GM21528 (cell line): ENCODE data around the gene CCDC187.
A peak's percentile ranks its signal among the peaks of the same experiment; 100 is the strongest.

Experiments
- ATAC-seq: cut with Tn5 transposase; IDR thresholded peaks from one replicate; pipeline ENCODE4 v1.9.1; 2021; ENCODE audit warnings: mild to moderate bottlenecking, moderate library complexity; ENCODE audit not compliant: unreplicated experiment, low FRiP score

Gene CCDC187

GRCh38 chr9:136257381-136258298 lies 46.3 kb downstream of the CCDC187 start:
- ATAC-seq = no peak

DNA sequence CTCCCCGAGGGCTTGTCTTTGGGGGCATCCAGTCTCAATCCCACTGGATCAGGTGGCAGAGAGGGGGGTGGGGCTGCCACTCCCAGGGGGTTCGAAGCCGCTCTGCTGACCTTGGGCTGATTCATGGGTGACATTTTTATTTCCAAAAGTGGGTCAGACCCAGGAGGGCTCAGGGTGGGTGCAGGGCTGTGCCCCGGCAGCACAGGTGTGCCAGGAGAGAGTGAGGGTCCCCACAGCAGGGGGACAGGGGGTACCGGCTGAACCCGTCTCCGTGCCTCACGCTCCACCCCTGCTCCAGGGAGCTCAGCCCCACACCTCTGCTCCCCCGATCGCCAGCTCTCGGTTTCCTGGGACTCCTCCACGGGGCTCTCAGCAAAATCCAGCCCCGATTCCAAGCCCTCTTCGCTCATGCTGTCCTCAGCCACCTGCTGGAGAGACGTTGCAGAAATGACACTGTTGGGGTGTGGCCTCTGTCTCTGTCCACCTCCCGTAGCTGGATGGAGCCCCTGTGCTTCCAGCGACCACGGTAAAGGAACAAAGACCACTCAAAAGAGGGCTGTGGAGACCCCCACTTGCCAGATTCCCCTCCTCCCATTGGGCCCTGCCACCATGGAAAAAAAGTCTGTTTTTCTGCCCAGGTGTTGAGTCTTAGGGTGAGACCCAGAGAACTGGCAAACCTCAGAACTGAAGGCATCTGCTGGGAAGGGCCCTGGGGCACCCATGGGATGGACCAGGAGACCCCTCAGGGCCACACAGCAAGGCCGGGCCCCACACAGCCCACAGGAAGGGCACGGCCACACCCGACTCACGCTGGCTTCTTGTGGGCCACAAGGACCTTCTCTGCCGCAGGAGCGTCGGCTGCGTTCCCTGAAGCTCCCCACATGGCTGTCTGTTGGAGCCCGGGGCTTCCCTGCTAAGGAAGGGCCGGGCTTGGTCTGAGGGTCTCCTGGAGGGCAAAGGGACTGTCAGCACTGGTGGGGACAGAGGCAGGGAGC lies 47.7 kb downstream of the CCDC187 start:
- no peak for ATAC-seq

- ATAC-seq = no peak
Observed at GRCh38 chr9:136255166-136255538, 48.7 kb downstream of the CCDC187 start.

GRCh38 chr9:136254381-136255165 lies 49.3 kb downstream of the CCDC187 start:
- no peak for ATAC-seq

DNA sequence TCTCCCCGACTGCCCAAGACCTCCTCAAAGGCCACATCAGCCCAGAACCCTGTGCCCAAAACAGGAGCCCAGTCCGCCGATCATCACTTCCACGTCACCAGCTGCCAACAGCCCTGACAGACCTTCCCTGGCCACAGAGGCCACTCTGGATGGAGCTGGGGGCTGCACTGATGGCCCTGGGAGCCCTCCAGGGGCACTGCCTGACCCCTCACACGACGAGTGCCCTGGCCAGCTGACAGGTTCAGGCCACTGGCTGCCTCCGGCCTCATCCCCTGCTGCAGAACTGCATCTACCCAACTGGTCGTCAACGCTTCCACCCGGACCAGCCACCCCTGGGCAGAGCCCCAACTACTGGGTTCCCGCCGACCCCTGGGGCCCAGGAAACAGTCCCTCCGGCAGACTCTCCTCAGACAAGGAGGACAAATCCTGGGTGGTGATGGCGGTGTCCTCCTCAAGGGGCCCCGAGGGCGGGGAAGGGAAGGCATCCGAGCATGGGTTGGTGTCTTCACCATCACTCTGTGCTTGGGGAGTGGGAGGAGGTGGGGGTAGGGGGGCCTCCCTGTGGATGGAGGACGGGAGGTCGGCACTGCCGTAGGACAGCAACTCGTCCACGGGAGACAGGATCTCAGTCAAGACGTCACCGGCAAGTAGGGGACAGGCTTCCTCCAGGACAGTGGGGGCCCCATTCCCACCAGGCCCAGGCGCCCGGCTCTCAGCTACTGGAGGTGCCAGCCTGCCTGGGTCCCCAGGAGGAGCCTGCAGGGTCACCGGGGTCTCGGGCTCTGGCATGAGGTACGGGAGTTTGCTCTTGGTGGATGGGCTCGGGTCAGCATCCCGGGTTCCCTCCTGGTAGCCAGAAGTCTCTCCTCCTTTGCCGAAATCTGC lies 50.4 kb downstream of the CCDC187 start:
- no peak for ATAC-seq

GRCh38 chr9:136252846-136253245 lies 51.0 kb downstream of the CCDC187 start:
- ATAC-seq = no peak

- ATAC-seq = no peak
Observed at GRCh38 chr9:136252281-136252680, 51.6 kb downstream of the CCDC187 start.

DNA sequence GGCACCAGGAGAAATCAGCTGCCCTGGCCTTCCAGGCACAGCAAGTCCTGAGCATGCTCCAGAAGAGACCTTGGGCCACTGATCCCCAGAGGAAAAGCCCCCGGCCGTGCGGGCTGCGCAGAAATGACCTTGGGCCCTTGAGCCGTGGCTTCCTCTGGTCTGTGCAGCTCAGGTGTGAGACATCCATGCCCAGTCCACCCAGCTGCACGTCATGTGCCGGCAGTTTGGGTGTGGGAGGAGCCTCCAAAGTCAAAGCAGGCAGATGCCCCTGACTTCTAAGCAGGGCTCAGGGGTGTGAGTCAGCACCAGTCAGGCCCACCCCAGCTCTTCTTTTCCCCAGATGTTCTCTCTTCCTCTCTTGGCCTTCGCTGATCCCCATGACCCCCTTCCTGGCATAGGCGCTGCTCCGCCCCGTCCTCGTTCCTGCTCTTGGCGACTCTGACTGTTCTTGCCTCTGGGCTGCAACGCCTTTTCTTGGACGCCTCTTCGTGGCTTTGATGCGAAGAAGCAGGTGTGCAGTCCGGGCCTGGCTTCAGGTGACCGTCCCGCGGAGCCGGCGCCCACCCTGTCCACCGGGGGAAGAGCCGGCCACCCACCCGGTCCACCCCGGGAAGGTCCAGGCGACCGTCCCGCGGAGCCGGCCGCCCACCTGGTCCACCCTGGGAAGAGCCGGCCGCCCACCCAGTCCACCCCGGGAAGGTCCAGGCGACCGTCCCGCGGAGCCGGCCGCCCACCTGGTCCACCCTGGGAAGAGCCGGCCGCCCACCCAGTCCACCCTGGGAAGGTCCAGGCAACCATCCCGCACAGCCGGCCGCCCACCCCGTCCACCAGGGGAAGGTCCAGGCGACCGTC lies 52.4 kb downstream of the CCDC187 start:
- no peak for ATAC-seq

DNA sequence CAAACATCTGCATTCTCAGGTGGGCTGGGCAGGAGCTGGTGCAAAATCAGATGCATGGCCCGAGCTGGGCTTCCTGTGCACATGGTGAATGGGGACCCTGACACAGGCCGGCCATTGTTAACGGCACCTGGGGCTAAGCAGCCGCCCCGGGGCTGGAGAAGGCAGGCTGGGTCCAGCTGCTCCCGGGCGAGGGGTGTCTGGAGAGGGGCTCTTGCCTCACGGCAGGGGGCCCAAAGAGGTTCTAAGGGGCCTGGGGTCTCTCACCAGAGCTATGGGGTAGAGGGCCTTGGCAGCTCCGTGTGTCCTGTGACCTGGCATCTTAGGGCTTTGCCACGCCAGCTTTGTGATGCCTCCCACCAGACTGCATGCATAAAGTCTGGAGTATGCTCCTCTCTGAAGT lies 53.2 kb downstream of the CCDC187 start:
- no peak for ATAC-seq

DNA sequence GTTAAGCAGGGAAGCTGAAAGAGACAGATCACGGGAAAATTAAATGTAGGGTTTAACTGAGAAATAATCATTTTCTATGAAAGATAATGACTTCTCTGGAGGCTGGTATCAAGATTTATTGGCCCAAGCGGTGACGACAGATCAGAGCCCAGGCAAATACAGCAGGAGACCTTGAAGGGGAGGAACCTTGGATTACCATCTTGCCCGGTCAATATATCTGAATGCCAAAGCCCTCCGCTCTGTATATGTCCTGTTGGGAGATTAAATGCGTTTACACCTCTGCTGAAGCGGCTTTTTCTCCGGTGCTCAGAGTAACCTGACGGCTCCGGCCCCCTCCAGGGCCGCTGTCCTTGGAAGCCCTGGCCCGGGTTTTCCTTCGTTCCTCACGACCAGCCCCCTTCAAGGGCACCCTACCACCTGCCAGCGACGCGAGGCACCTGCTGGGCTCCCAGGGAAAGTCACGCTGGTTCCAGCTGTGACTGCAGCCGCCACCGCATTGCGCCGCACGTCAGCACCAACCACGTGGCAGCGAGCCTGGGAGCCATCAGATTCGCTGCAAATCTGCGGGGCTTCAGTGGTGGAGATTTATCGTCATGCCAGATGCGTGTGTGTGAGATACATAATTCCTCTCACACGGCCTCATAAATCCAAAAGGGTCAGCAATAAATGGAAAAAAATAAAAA lies 53.9 kb downstream of the CCDC187 start:
- ATAC-seq = no peak

DNA sequence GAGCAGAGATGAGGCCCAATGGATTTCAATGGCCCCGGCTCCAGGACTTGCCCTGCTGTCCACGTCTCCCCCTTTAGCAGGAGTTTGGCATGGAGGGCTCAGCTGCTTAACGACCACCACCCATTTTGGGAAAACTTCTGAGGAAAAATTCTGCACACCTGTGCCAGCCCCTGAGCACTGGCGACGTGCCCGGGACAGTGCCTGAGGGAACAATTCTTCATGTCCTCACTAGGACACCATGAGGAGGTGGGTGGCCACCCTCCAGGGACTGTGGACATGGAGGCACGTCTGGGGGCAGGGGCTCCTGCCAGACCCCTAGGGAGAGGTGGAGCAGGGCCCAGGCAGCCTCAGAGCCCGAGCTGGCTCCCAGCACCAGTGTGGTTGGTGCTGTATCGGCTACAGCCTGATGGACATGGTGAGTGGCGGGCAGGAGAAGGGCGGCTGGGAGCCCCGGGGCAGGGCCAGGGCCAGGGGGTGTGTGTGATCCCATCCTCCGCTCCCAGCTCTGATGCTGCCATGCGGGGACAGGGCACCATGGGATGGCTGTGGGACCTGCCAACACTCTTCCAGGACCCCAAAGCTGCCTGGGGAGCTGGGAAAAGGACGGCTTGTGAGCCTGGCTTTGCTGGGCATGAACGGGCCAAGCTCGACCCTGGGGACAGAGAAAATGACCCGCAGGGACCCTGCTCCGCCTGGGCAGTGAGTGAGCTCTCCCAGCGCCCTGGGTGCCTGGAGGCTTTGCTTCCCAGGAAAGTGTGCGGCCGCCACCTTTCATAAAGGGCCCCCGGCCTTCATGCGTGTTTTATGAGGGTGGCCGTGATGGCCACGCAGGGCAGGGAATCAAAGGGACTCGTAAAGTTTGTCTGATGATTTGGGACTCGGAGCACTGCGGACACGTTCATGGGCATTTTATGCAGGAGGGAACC lies 54.7 kb downstream of the CCDC187 start:
- ATAC-seq = no peak

DNA sequence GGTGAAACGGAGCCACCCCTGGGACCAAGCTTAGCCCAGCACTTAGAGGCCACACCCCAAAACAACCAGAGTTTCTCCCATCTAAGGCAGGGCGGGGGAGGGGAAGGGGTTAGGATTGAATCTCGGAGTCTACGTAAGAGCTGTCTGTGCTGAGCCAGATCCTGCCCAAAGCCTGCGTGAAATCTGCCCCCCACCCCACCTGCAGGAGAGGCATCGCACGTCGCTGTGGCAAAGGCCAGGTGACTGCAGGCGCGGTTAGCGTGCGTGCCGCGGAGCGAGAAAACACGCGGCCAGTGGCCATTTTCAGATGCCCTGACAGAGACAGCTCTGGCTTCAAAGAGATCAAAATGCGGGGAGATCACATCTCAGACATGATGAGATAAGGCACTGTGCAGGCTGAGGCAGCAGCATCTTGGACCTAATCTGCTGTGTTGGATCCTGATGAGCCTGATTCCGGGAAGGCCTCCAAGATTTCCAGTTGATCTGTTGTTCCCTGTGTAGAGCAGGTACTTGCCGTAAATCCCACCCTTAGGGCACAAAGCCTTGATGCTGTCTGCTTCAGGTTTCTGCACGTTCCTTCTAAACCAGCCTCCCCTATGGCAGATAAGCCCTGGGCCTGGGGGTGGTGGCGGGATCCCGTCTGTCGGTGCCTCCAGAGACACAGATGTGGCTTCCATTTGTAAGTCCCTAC lies 55.8 kb downstream of the CCDC187 start:
- ATAC-seq = no peak

- ATAC-seq = no peak
Observed at GRCh38 chr9:136247551-136247916, 56.4 kb downstream of the CCDC187 start.

DNA sequence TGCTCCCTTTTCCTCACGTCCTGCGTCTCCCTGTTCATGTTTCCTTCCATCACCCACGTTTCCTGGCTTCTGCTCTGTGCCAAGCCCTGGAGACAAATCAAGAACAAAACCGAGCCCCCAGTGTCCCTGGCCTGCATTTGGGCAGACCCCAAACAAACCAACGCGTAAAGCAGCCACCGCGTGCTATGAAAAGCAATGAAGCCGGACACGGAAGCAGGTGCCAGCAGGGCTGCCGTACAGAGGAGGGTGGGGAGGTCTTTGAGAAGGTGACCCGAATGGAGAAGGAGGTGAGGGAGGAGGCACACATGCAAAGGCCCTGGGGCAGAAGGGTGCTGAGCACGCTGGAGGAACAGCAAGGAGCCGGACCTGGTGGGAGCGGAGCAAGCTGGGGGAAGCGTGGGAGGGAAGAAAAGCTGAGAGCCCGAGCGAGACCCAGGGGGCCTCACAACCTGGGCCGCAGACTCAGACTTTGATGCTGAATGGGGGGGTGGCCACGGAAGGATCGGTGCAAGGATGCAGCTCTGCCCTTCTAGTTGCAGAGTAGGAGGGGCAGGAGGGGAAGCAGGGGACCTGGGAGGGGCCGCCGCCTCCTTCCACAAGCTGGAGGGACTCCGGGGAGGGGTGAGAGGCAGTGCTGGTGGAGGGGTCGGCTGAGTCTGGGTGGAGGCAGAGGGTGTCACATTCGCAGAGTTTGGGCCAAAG lies 56.9 kb downstream of the CCDC187 start:
- ATAC-seq = no peak

DNA sequence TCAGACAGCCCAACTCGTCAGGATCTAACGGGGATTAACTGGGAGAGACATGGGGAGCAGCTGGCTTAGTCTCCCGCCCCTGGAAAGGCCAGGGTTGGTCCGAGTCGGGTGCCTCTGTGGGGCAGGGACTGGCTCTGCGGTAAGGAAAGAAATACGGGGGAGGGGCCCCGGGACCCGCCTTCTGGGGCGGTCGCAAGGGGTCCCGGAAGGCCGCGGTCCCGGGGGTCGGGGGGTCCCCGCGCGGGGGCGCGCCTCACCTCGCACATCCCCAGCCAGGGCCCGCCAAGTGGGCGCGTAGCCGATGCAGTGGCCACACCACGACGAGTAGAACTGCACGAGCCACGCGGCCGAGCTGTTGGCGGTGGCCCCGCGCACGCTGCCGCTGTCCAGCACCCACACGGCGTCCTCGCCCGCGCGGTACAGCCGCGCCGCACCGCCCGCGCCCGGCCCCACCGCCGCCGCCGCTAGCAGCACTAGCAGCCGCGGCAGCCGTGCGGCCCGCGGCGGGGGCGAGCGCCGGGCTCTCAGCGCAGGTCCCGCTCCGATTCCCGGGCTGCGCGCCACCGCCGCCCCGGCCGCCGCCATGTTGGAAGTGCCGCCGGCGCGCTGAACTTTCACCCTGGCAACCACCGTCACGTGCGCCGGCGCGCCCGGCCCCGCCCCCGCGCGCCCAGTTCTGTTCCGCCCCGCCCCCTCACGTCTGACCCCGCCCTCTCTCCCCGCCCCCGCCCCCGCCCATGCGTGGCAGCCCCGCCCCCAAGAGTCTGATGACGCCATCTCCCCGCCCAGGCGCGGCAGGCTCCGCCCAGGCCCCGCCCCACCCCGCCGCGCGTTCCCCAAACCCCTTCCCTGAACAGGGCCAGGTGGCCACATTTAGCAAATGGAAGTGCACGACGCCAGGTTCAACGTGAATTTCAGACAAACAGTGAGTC lies 58.4 kb downstream of the CCDC187 start, which contains the start of gene QSOX2:
Gene QSOX2, minus strand, starts transcription at position 594 of the 932 bp plus-strand sequence. Its CDS starts 9 bp downstream, at position 585.
- ATAC-seq = peak; percentile 54
